ENCODE results near the gene CA6. TPM values are rescaled to one million over a fixed set of nuclear protein-coding genes. Genes with fewer than 3 reads are reported as not detected.
A peak's percentile ranks its signal among the peaks of the same experiment; 100 is the strongest.

CA6 gene
- total RNA-seq, 3 donors from 2014 or later (not counting 1 experiment from before 2014, with no cell fraction given) = not detected

DNA sequence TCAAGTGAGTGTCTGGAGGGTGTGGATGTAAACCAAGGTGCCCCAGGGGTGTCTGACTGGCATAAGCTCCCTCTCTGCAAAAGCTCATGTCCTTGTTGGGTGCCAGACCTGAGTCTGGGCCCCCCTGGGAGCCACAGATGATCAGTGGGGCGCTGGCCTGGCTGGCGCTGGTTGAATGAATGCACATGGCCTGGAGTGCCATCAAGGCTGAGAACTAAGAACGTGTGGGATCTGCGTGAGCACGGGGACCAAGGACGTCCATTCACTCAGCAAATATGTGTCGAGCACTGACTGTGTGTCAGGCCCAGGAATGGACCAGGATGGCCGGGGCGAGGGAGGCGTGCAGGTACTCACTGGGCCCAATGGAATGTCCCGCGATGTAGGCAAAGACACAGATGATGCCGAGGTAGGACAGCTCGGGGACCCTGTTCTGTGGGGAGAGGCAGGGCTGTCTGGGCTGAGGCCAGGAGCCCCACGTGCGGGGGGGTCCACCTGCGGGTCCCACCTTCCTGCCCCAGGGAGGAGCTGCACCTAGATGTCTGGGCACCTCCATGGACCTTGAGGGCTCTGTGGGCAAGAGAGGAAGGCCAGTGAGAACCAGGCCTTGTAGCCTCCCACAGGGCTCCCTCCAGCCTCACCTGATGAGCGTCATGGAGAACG, 61.4 kb downstream of the CA6 start:
- Mint-ChIP-seq H3K4me3 (no peak overlapping the region), H3K27ac (no peak overlapping the region), H3K27me3 (ENCODE audit: low read depth in 2 of 2) (peaks cover 0 to 9% of the 10 kb centered on the region in 2 donors), H3K4me1 (peaks cover 0 to 9% of the 10 kb centered on the region in 2 donors), H3K36me3 (no peaks in the 10 kb centered on the region), H3K9me3 (no peaks in the 10 kb centered on the region)
- intact Hi-C loops (cut with micrococcal nuclease) = loop anchor here (5.0 kb wide), 1 partner anchor 90 kb away; no protein-coding TSS in a partner anchor
- H3K9me3 ChIP-seq (ENCODE audit: control insufficient read depth, insufficient read depth, low read length) = no peaks in the 10 kb centered on the region
- H3K27me3 ChIP-seq (ENCODE audit: control insufficient read depth, insufficient read depth, low read length) = no peaks in the 10 kb centered on the region
- TF ChIP-seq CTCF (IDR thresholded peaks at IDR 0.05) = no peak
- H3K27ac ChIP-seq (ENCODE audit: low read length) = no peak overlapping the region
- H3K36me3 ChIP-seq (ENCODE audit: control insufficient read depth, insufficient read depth, low read length) = no peaks in the 10 kb centered on the region
- H3K4me3 ChIP-seq (ENCODE audit: low read length) = no peak overlapping the region
- WGBS (ENCODE audit: insufficient coverage) = 92% methylated on average over 19 of the region's 19 CpGs
- DNase-seq = no peak
- ATAC-seq = no peak
- H3K4me1 ChIP-seq (ENCODE audit: control insufficient read depth, insufficient read depth, low read length) = peaks cover 23% of the 10 kb centered on the region

GRCh38 chr1:9008236-9008635, 62.6 kb downstream of the CA6 start:
- Histone ChIP-seq H3K27me3 (ENCODE audit: control insufficient read depth, insufficient read depth, low read length) (no peaks in the 10 kb centered on the region), H3K4me1 (ENCODE audit: control insufficient read depth, insufficient read depth, low read length) (peaks cover 23% of the 10 kb centered on the region), H3K36me3 (ENCODE audit: control insufficient read depth, insufficient read depth, low read length) (no peaks in the 10 kb centered on the region), H3K4me3 (ENCODE audit: low read length) (no peak overlapping the region), H3K9me3 (ENCODE audit: control insufficient read depth, insufficient read depth, low read length) (no peaks in the 10 kb centered on the region), H3K27ac (ENCODE audit: low read length) (no peak overlapping the region)
- H3K4me1 Mint-ChIP-seq = peaks cover 0 to 9% of the 10 kb centered on the region in 2 donors
- H3K27ac Mint-ChIP-seq = no peak overlapping the region
- H3K36me3 Mint-ChIP-seq = no peaks in the 10 kb centered on the region
- WGBS (ENCODE audit: insufficient coverage) = 76% methylated on average over 9 of the region's 10 CpGs
- no peaks in the 10 kb centered on the region for H3K9me3 Mint-ChIP-seq
- DNase-seq (no peak), ATAC-seq (no peak)
- no peak overlapping the region for H3K4me3 Mint-ChIP-seq
- peaks cover 0 to 9% of the 10 kb centered on the region in 2 donors for H3K27me3 Mint-ChIP-seq (ENCODE audit: low read depth in 2 of 2)
- TF ChIP-seq CTCF (IDR thresholded peaks at IDR 0.05) = no peak
- intact Hi-C loops (cut with micrococcal nuclease) = loop anchor here (5.0 kb wide), 1 partner anchor 91 kb away; no protein-coding TSS in a partner anchor

- no peaks in the 10 kb centered on the region for H3K27me3 ChIP-seq (ENCODE audit: control insufficient read depth, insufficient read depth, low read length)
- no peaks in the 10 kb centered on the region for H3K36me3 ChIP-seq (ENCODE audit: control insufficient read depth, insufficient read depth, low read length)
- H3K4me3 ChIP-seq (ENCODE audit: low read length) = no peak overlapping the region
- Mint-ChIP-seq H3K36me3 (no peaks in the 10 kb centered on the region), H3K4me3 (no peak overlapping the region), H3K9me3 (no peaks in the 10 kb centered on the region), H3K27me3 (ENCODE audit: low read depth in 2 of 2) (peaks cover 0 to 9% of the 10 kb centered on the region in 2 donors), H3K27ac (no peak overlapping the region), H3K4me1 (peaks cover 0 to 9% of the 10 kb centered on the region in 2 donors)
- peak in 1 of 2 donors; percentile 34 for DNase-seq
- H3K4me1 ChIP-seq (ENCODE audit: control insufficient read depth, insufficient read depth, low read length) = peaks cover 22% of the 10 kb centered on the region
- ATAC-seq = no peak
- 59% methylated on average over 21 of the region's 21 CpGs for WGBS (ENCODE audit: insufficient coverage)
- intact Hi-C loops (cut with micrococcal nuclease) = loop anchor here (5.0 kb wide), 1 partner anchor 92 kb away; no protein-coding TSS in a partner anchor
- no peak for TF ChIP-seq CTCF (IDR thresholded peaks at IDR 0.05)
- no peak overlapping the region for H3K27ac ChIP-seq (ENCODE audit: low read length)
- no peaks in the 10 kb centered on the region for H3K9me3 ChIP-seq (ENCODE audit: control insufficient read depth, insufficient read depth, low read length)
Observed at GRCh38 chr1:9009438-9010370, 64.0 kb downstream of the CA6 start.

Measured in natural killer cell (primary cell).